Measurements from ENCODE around the gene GLMP. TPM values are rescaled to one million over a fixed set of nuclear protein-coding genes. Genes with fewer than 3 reads are reported as not detected.

GLMP gene
- polyA plus RNA-seq, 2 of the 4 experiments (the other 2 are of a cell fraction), result 12.4 to 32.5 TPM

GRCh38 chr1:156270314-156270713 is 25.2 kb downstream of the GLMP start:
- Histone ChIP-seq H3K9me3 (no peaks in the 10 kb centered on the region), H3K4me1 (no peaks in the 10 kb centered on the region), H3K4me3 (no peak overlapping the region), H3K4me2 (no peak overlapping the region), H3K27ac (no peak overlapping the region)
- 92% methylated on average over 3 of the region's 3 CpGs for WGBS (ENCODE audit: missing lambda C conversion rate)
- ATAC-seq (no peak), DNase-seq (ENCODE audit: low read depth in 1 of 2, low spot score in 1 of 2) (no peak), FAIRE-seq (no peak)
- TF ChIP-seq ESRRA (IDR thresholded peaks at IDR 0.05; ENCODE audit: borderline replicate concordance, low read length) (no peak), HOXB5 (CRISPR knock-in tag; IDR thresholded peaks at IDR 0.05) (no peak), CBX8 (IDR thresholded peaks at IDR 0.05) (no peak), GATA3 (IDR thresholded peaks at IDR 0.05; ENCODE audit: borderline replicate concordance) (no peak), MYC (IDR thresholded peaks at IDR 0.05; ENCODE audit: borderline replicate concordance, low read length) (no peak), RAD21 (conservative IDR thresholded peaks at IDR 0.05 in 1 of 2, IDR thresholded peaks at IDR 0.05 in 1 of 2) (no peak), HEYL (CRISPR knock-in tag; IDR thresholded peaks at IDR 0.05) (no peak), CTCF (IDR thresholded peaks at IDR 0.05) (no peak), ZSCAN20 (CRISPR knock-in tag; IDR thresholded peaks at IDR 0.05) (no peak), MAX (IDR thresholded peaks at IDR 0.05) (no peak), MAZ (IDR thresholded peaks at IDR 0.05; ENCODE audit: borderline replicate concordance, low read depth, low read length) (no peak), RCOR1 (IDR thresholded peaks at IDR 0.05; ENCODE audit: low read depth, low read length) (no peak), BHLHE40 (IDR thresholded peaks at IDR 0.05; ENCODE audit: low read depth, low read length) (no peak), FOXS1 (CRISPR knock-in tag; IDR thresholded peaks at IDR 0.05) (no peak)
- ChIA-PET CTCF (interaction anchor here (1.3 to 4.5 kb wide), 2 partner anchors 9 to 50 kb away, joined by 3 to 25 read pairs; no protein-coding TSS in a partner anchor), POLR2A (no interaction called here)

- CTCF ChIA-PET, result interaction anchor here (0.9 to 1.0 kb wide), 2 partner anchors 13 to 172 kb away, joined by 3 to 5 read pairs; no protein-coding TSS in a partner anchor
- H3K9me3 ChIP-seq, result no peaks in the 10 kb centered on the region
- POLR2A ChIA-PET, result interaction anchor here (1.0 kb wide), 1 partner anchor 11 kb away, joined by 3 read pairs; no protein-coding TSS in a partner anchor
- TF ChIP-seq CEBPB (IDR thresholded peaks at IDR 0.05) (no peak), REST (IDR thresholded peaks at IDR 0.05) (no peak), TFCP2L1 (CRISPR knock-in tag; IDR thresholded peaks at IDR 0.05) (no peak), ESRRA (IDR thresholded peaks at IDR 0.05; ENCODE audit: borderline replicate concordance, low read length) (no peak), RCOR1 (IDR thresholded peaks at IDR 0.05; ENCODE audit: low read depth, low read length) (no peak), CHD4 (IDR thresholded peaks at IDR 0.05; ENCODE audit: borderline replicate concordance) (no peak), NR3C1 (IDR thresholded peaks at IDR 0.05) (no peak), USF2 (IDR thresholded peaks at IDR 0.05) (no peak), RAD21 (conservative IDR thresholded peaks at IDR 0.05 in 1 of 2, IDR thresholded peaks at IDR 0.05 in 1 of 2) (no peak), EP300 (IDR thresholded peaks at IDR 0.05) (no peak), BHLHE40 (IDR thresholded peaks at IDR 0.05; ENCODE audit: low read depth, low read length) (no peak), ZSCAN20 (CRISPR knock-in tag; IDR thresholded peaks at IDR 0.05) (no peak), PHF8 (IDR thresholded peaks at IDR 0.05; ENCODE audit: borderline replicate concordance, low read depth) (no peak), CTCF (IDR thresholded peaks at IDR 0.05) (no peak), BCL3 (IDR thresholded peaks at IDR 0.05) (no peak), SREBF2 (IDR thresholded peaks at IDR 0.05) (no peak), MAX (IDR thresholded peaks at IDR 0.05) (no peak), HES2 (IDR thresholded peaks at IDR 0.05) (no peak)
- DNase-seq (ENCODE audit: low read depth in 1 of 2, low spot score in 1 of 2) (no peak), FAIRE-seq (no peak), ATAC-seq (no peak)
- WGBS (ENCODE audit: missing lambda C conversion rate), result 52% methylated on average over 4 of the region's 4 CpGs
- no peak overlapping the region for H3K27ac ChIP-seq
- peaks cover 3% of the 10 kb centered on the region; the same call in 2 of the 3 replicates for H3K4me1 ChIP-seq
- no peak overlapping the region for H3K4me3 ChIP-seq
- H3K4me2 ChIP-seq, result no peak overlapping the region
These were observed 27.1 kb downstream of the GLMP start for GRCh38 chr1:156268336-156268735.
